Stomach (tissue), 9 donors: ENCODE measurements around the gene ELN. TPM values are rescaled to one million over a fixed set of nuclear protein-coding genes. Genes with fewer than 3 reads are reported as not detected.

Experiments used
- DNase-seq, 2 donors: peaks; one replicate each; pipeline versions ENCODE4 v3.0.0 to v3.0.0-alpha.2; 2013 to 2019
- H3K27ac ChIP-seq, 5 donors: fragments of 200-600 bp in 4 of 5; sonication (generic) in 4 of 5; one replicate each; pipeline ENCODE4 v1.5.1; 2013 to 2019; ENCODE audit warnings: mild to moderate bottlenecking in 1 of 5, moderate library complexity in 1 of 5
- H3K27me3 ChIP-seq, 3 donors: fragments of 200-600 bp; sonication (generic); one replicate each; pipeline ENCODE4 v1.5.1; 2017 to 2019; ENCODE audit warnings: mixed run types in 1 of 3
- H3K36me3 ChIP-seq, 4 donors: fragments of 200-600 bp; sonication (generic); 1 replicate in 3 of 4; 2 replicates in 1 of 4; pipeline ENCODE4 v1.5.1; 2016 to 2019
- H3K4me1 ChIP-seq, 4 donors: fragments of 200-600 bp; sonication (generic); one replicate each; pipeline ENCODE4 v1.5.1; 2016 to 2019
- H3K4me3 ChIP-seq, 4 donors: fragments of 200-600 bp; sonication (generic) in 3 of 4; one replicate each; pipeline ENCODE4 v1.5.1; 2016 to 2019; ENCODE audit warnings: mild to moderate bottlenecking in 1 of 4
- H3K9me3 ChIP-seq, 4 donors: fragments of 200-600 bp; sonication (generic); one replicate each; pipeline ENCODE4 v1.5.1; 2016 to 2019
- CTCF ChIP-seq, 7 experiments: fragments of 450-650 bp in 4 of 7; fragments of 200-600 bp in 3 of 7; sonication (generic) in 3 of 7; IDR thresholded peaks; one replicate each; pipeline ENCODE4 v1.5.1; 2016 to 2019; ENCODE audit warnings: antibody characterized with exemption in 7 of 7, control low read depth in 2 of 7, mild to moderate bottlenecking in 1 of 7
- EP300 ChIP-seq: sonication (generic); formaldehyde crosslinking; IDR thresholded peaks from one replicate; pipeline ENCODE4 v1.6.1; 2017; ENCODE audit warnings: antibody characterized with exemption
- POLR2A ChIP-seq, 4 donors: fragments of 450-650 bp; IDR thresholded peaks; one replicate each; pipeline ENCODE4 v1.6.1; 2016; ENCODE audit warnings: antibody characterized with exemption in 4 of 4, control low read depth in 2 of 4, mild to moderate bottlenecking in 1 of 4, moderate library complexity in 1 of 4
- POLR2AphosphoS5 ChIP-seq, 3 donors: sonication (generic); formaldehyde crosslinking; IDR thresholded peaks; one replicate each; pipeline ENCODE4 v1.6.1; 2016; ENCODE audit warnings: antibody characterized with exemption in 3 of 3
- WGBS, 5 donors: extraction: QIAGEN DNeasy Blood & Tissue Kit in 3 of 5; methylation state at CpG; one replicate each; pipeline versions ENCODE4 v1.1.5 to v1.1.7; 2013 to 2018; 5-methylcytosine and 5-hydroxymethylcytosine counted together
- intact Hi-C: fragments of 100-400 bp; cut with DNase I; formaldehyde crosslinking; loops from one replicate; pipeline ENCODE4 v1.15.1; 2023; ENCODE audit warnings: low total_unique reads
- polyA plus RNA-seq, 3 donors: library from polyadenylated mRNA; stranded (reverse); fragments of 200-250 nt; gene quantifications; one replicate each; pipeline ENCODE4 v1.2.3, GENCODE V29; 2013
- total RNA-seq, 5 donors: library from RNA; depleted of rRNA; stranded (reverse); fragments of >200 nt; gene quantifications; one replicate each; pipeline versions ENCODE4 v1.1.0 to v1.2.3, GENCODE V29; 2014 to 2016
- donor health status: healthy with polysubstance abuse.
- donor health status: Bipolar disorder and iron deficiency.
- donor health status: healthy.

The ELN gene
- total and polyA plus RNA-seq, 8 donors: 19.4 to 274 (median 66.5) TPM

GRCh38 chr7:74029089-74029785, 1.3 kb downstream of the ELN start:
- peak overlapping the region in 4 of 5 donors; percentile 68 to 85 (median 80) for H3K27ac ChIP-seq
- WGBS, 5 donors: 36 to 58% (median 53%) methylated on average over 11 to 18 of the region's 18 CpGs
- no peaks in the 10 kb centered on the region for H3K9me3 ChIP-seq
- no peak for TF ChIP-seq POLR2A (IDR thresholded peaks at IDR 0.05)
- TF ChIP-seq CTCF (IDR thresholded peaks at IDR 0.05): no peak
- no peak for TF ChIP-seq POLR2AphosphoS5 (IDR thresholded peaks at IDR 0.05)
- TF ChIP-seq EP300: no peak
- peaks cover 38 to 92% (median 80%) of the 10 kb centered on the region in 4 donors for H3K4me1 ChIP-seq
- H3K27me3 ChIP-seq: peaks cover 0 to 61% (median 17%) of the 10 kb centered on the region in 3 donors
- DNase-seq: peak in 1 of 2 donors; percentile 58
- intact Hi-C loops: loop anchor here (10.0 kb wide), 1 partner anchor 164 kb away; the partner anchor contains the start of gene TMEM270
- peak overlapping the region; percentile 42 to 66 (median 58) for H3K4me3 ChIP-seq
- no peaks in the 10 kb centered on the region for H3K36me3 ChIP-seq

GRCh38 chr7:74029991-74030415, 2.0 kb downstream of the ELN start:
- H3K27ac ChIP-seq: peak overlapping the region in 4 of 5 donors; percentile 68 to 85 (median 80)
- H3K27me3 ChIP-seq: peaks cover 0 to 55% (median 17%) of the 10 kb centered on the region in 3 donors
- H3K4me3 ChIP-seq: peak overlapping the region; percentile 42 to 66 (median 58)
- TF ChIP-seq POLR2AphosphoS5 (IDR thresholded peaks at IDR 0.05): no peak
- TF ChIP-seq CTCF (IDR thresholded peaks at IDR 0.05): no peak
- TF ChIP-seq POLR2A (IDR thresholded peaks at IDR 0.05): no peak
- TF ChIP-seq EP300: no peak
- intact Hi-C loops: loop anchor here (10.0 kb wide), 1 partner anchor 165 kb away; the partner anchor contains the start of gene TMEM270
- H3K4me1 ChIP-seq: peaks cover 40 to 97% (median 83%) of the 10 kb centered on the region in 4 donors
- no peak for DNase-seq
- WGBS, 5 donors: 23 to 41% (median 33%) methylated on average over 8 of the region's 8 CpGs
- H3K9me3 ChIP-seq: no peaks in the 10 kb centered on the region
- peaks cover 0 to 1% (median 0%) of the 10 kb centered on the region in 4 donors for H3K36me3 ChIP-seq

- peak overlapping the region in 4 of 5 donors; percentile 68 to 80 (median 74) for H3K27ac ChIP-seq
- peaks cover 0 to 8% (median 5%) of the 10 kb centered on the region in 4 donors for H3K36me3 ChIP-seq
- intact Hi-C loops: no loop called here
- DNase-seq: no peak
- no peaks in the 10 kb centered on the region for H3K9me3 ChIP-seq
- WGBS, 5 donors: 54 to 74% (median 62%) methylated on average over 7 of the region's 7 CpGs
- peaks cover 39 to 91% (median 79%) of the 10 kb centered on the region in 4 donors for H3K4me1 ChIP-seq
- TF ChIP-seq POLR2A (IDR thresholded peaks at IDR 0.05): no peak
- no peak for TF ChIP-seq POLR2AphosphoS5 (IDR thresholded peaks at IDR 0.05)
- TF ChIP-seq CTCF (IDR thresholded peaks at IDR 0.05): no peak
- peak overlapping the region; percentile 2 to 66 (median 58) for H3K4me3 ChIP-seq
- H3K27me3 ChIP-seq: peaks cover 0 to 46% (median 17%) of the 10 kb centered on the region in 3 donors
Measured at GRCh38 chr7:74030861-74031260, 2.9 kb downstream of the ELN start.

GRCh38 chr7:74031403-74032190, 3.6 kb downstream of the ELN start:
- peaks cover 0 to 39% (median 17%) of the 10 kb centered on the region in 3 donors for H3K27me3 ChIP-seq
- H3K36me3 ChIP-seq: peaks cover 3 to 14% (median 11%) of the 10 kb centered on the region in 4 donors
- TF ChIP-seq POLR2A (IDR thresholded peaks at IDR 0.05) (no peak), EP300 (no peak), CTCF (IDR thresholded peaks at IDR 0.05) (no peak)
- no peak for DNase-seq
- no peaks in the 10 kb centered on the region for H3K9me3 ChIP-seq
- H3K4me3 ChIP-seq: peak overlapping the region in 3 of 4 donors; percentile 2 to 66 (median 61)
- peaks cover 32 to 84% (median 72%) of the 10 kb centered on the region in 4 donors for H3K4me1 ChIP-seq
- peak overlapping the region in 4 of 5 donors; percentile 68 to 80 (median 74) for H3K27ac ChIP-seq
- intact Hi-C loops: no loop called here
- 47 to 66% (median 59%) methylated on average over 5 of the region's 5 CpGs for WGBS, 5 donors
